Neural progenitor cell (in vitro differentiated cells): ENCODE results near the gene CHCHD6. TPM values are rescaled to one million over a fixed set of nuclear protein-coding genes. Genes with fewer than 3 reads are reported as not detected.

ENCODE experiments used
- DNase-seq: peaks from one replicate; pipeline ENCODE4 v3.0.0-alpha.2; 2016; ENCODE audit warnings: low spot score
- H2AFZ ChIP-seq: fragments of 200-600 bp; sonication (generic); replicated peaks from 2 replicates; pipeline ENCODE4 v1.6.1; 2016; ENCODE audit warnings: antibody characterized with exemption
- H3F3A ChIP-seq: fragments of 200-600 bp; sonication (generic); 2 replicates; pipeline ENCODE4 v1.6.1; 2016; ENCODE audit warnings: antibody characterized with exemption, low read depth
- H3K27ac ChIP-seq: fragments of 200-600 bp; sonication (generic); 2 replicates; pipeline ENCODE4 v1.5.1; 2016; ENCODE audit warnings: mild to moderate bottlenecking
- H3K27me3 ChIP-seq: fragments of 200-600 bp; sonication (generic); 2 replicates; pipeline ENCODE4 v1.6.1; 2016; ENCODE audit warnings: mild to moderate bottlenecking, moderate library complexity
- H3K36me3 ChIP-seq: fragments of 200-600 bp; sonication (generic); 2 replicates; pipeline ENCODE4 v1.5.1; 2016
- H3K4me1 ChIP-seq: fragments of 200-600 bp; sonication (generic); 2 replicates; pipeline ENCODE4 v1.6.1; 2016; ENCODE audit warnings: mixed run types
- H3K4me2 ChIP-seq: fragments of 200-600 bp; sonication (generic); 2 replicates; pipeline ENCODE4 v1.6.1; 2016
- H3K4me3 ChIP-seq: fragments of 200-600 bp; sonication (generic); 2 replicates; pipeline ENCODE4 v1.5.1; 2016
- H3K79me2 ChIP-seq: fragments of 200-600 bp; sonication (generic); 2 replicates; pipeline ENCODE4 v1.6.1; 2016; ENCODE audit warnings: low read depth
- H3K9ac ChIP-seq: fragments of 200-600 bp; sonication (generic); 2 replicates; pipeline ENCODE4 v1.6.1; 2016
- H3K9me3 ChIP-seq: fragments of 200-600 bp; sonication (generic); 2 replicates; pipeline ENCODE4 v1.5.1; 2016; ENCODE audit warnings: low read depth
- H4K20me1 ChIP-seq: fragments of 200-600 bp; sonication (generic); 2 replicates; pipeline ENCODE4 v1.6.1; 2016; ENCODE audit warnings: low read depth
- H3K27ac Mint-ChIP-seq: 3 replicates; pipeline ENCODE4 v1.8.0; 2021; ENCODE audit warnings: mixed read lengths
- H3K27me3 Mint-ChIP-seq: 2 replicates; pipeline ENCODE4 v1.8.0; 2022; ENCODE audit warnings: low read depth, mild to moderate bottlenecking, inconsistent platforms, moderate library complexity, mixed read lengths; ENCODE audit not compliant: insufficient read depth
- H3K36me3 Mint-ChIP-seq: 3 replicates; pipeline ENCODE4 v1.8.0; 2021; ENCODE audit warnings: mixed read lengths
- H3K4me1 Mint-ChIP-seq: 3 replicates; pipeline ENCODE4 v1.8.0; 2021; ENCODE audit warnings: mixed read lengths
- H3K4me3 Mint-ChIP-seq: 3 replicates; pipeline ENCODE4 v1.8.0; 2021; ENCODE audit warnings: mild to moderate bottlenecking, moderate library complexity, mixed read lengths
- H3K9me3 Mint-ChIP-seq: 3 replicates; pipeline ENCODE4 v1.8.0; 2020; ENCODE audit warnings: mixed read lengths
- CTCF ChIP-seq: fragments of 200-600 bp; sonication (generic); IDR thresholded peaks from 2 replicates; pipeline ENCODE4 v1.5.1; 2017; ENCODE audit warnings: antibody characterized with exemption, mild to moderate bottlenecking
- EZH2 ChIP-seq: fragments of 200-600 bp; sonication (generic); IDR thresholded peaks from 2 replicates; pipeline ENCODE4 v1.6.1; 2017; ENCODE audit warnings: antibody characterized with exemption, mild to moderate bottlenecking, moderate library complexity
- EZH2phosphoT487 ChIP-seq: fragments of 200-600 bp; sonication (generic); IDR thresholded peaks from 2 replicates; pipeline ENCODE4 v1.6.1; 2017; ENCODE audit warnings: antibody characterized with exemption
- total RNA-seq: library from RNA; depleted of rRNA; stranded (reverse); fragments of >200 nt; gene quantifications from 2 replicates; pipeline ENCODE4 v1.2.3, GENCODE V29; 2015; ENCODE audit warnings: low replicate concordance

The CHCHD6 gene
- total RNA-seq, 1 donor from 2014 or later = 35.7 TPM

- Mint-ChIP-seq H3K36me3 (peaks cover 12% of the 10 kb centered on the region), H3K9me3 (no peaks in the 10 kb centered on the region), H3K4me1 (peaks cover 28% of the 10 kb centered on the region), H3K4me3 (peak overlapping the region; percentile 41), H3K27ac (no peak overlapping the region), H3K27me3 (peaks cover 2% of the 10 kb centered on the region)
- Histone ChIP-seq H3K9ac (no peak overlapping the region), H3K4me1 (peaks cover 11% of the 10 kb centered on the region), H3K79me2 (peaks cover 23% of the 10 kb centered on the region), H3F3A (no peaks in the 10 kb centered on the region), H3K27me3 (no peaks in the 10 kb centered on the region), H4K20me1 (peaks cover 36% of the 10 kb centered on the region), H3K27ac (no peak overlapping the region), H3K4me2 (no peak overlapping the region), H3K4me3 (no peak overlapping the region), H3K9me3 (no peaks in the 10 kb centered on the region), H2AFZ (no peak overlapping the region), H3K36me3 (no peaks in the 10 kb centered on the region)
- no peak for DNase-seq
- TF ChIP-seq EZH2phosphoT487 (no peak), CTCF (no peak)
Observed at GRCh38 chr3:127005864-127006500, 301.9 kb downstream of the CHCHD6 start.

GRCh38 chr3:127006781-127007436 lies 302.9 kb downstream of the CHCHD6 start:
- peaks cover 25% of the 10 kb centered on the region for H3K4me1 Mint-ChIP-seq
- Histone ChIP-seq H4K20me1 (peaks cover 36% of the 10 kb centered on the region), H3K9me3 (no peaks in the 10 kb centered on the region), H3K36me3 (no peaks in the 10 kb centered on the region), H3K4me2 (no peak overlapping the region), H3K4me1 (peaks cover 4% of the 10 kb centered on the region), H3F3A (no peaks in the 10 kb centered on the region), H3K79me2 (peaks cover 19% of the 10 kb centered on the region), H3K9ac (no peak overlapping the region), H2AFZ (no peak overlapping the region), H3K27me3 (no peaks in the 10 kb centered on the region), H3K27ac (no peak overlapping the region), H3K4me3 (no peak overlapping the region)
- no peak for TF ChIP-seq EZH2
- no peak for TF ChIP-seq CTCF
- no peak for TF ChIP-seq EZH2phosphoT487
- peak overlapping the region; percentile 35 for H3K27ac Mint-ChIP-seq
- peaks cover 12% of the 10 kb centered on the region for H3K36me3 Mint-ChIP-seq
- H3K27me3 Mint-ChIP-seq = peaks cover 2% of the 10 kb centered on the region
- H3K9me3 Mint-ChIP-seq = no peaks in the 10 kb centered on the region
- no peak overlapping the region for H3K4me3 Mint-ChIP-seq
- no peak for DNase-seq

- Histone ChIP-seq H2AFZ (no peak overlapping the region), H3K4me2 (no peak overlapping the region), H3K9me3 (no peaks in the 10 kb centered on the region), H4K20me1 (peaks cover 43% of the 10 kb centered on the region), H3K27ac (no peak overlapping the region), H3K9ac (no peak overlapping the region), H3K27me3 (no peaks in the 10 kb centered on the region), H3F3A (no peaks in the 10 kb centered on the region), H3K4me1 (no peaks in the 10 kb centered on the region), H3K4me3 (no peak overlapping the region), H3K79me2 (peaks cover 10% of the 10 kb centered on the region), H3K36me3 (no peaks in the 10 kb centered on the region)
- H3K9me3 Mint-ChIP-seq = no peaks in the 10 kb centered on the region
- H3K4me1 Mint-ChIP-seq = peaks cover 19% of the 10 kb centered on the region
- no peak overlapping the region for H3K4me3 Mint-ChIP-seq
- H3K27ac Mint-ChIP-seq = no peak overlapping the region
- DNase-seq = no peak
- no peak for TF ChIP-seq CTCF
- TF ChIP-seq EZH2phosphoT487 = no peak
- no peak for TF ChIP-seq EZH2
- peaks cover 12% of the 10 kb centered on the region for H3K36me3 Mint-ChIP-seq
- H3K27me3 Mint-ChIP-seq = peaks cover 2% of the 10 kb centered on the region
Observed at GRCh38 chr3:127008236-127008635, 304.2 kb downstream of the CHCHD6 start.
